ENCODE measurements around the gene USP4.
"Not testable (repeated sequence)": the region's sequence is repeated elsewhere in the genome, so short reads cannot be mapped to it uniquely, and the experiment has no call there.

The USP4 gene

GRCh38 chr3:49260806-49261324 lies 79.0 kb downstream of the USP4 start:
- H3K27me3 Mint-ChIP-seq (ENCODE audit: low read depth): no peaks in the 10 kb centered on the region
- H3K36me3 Mint-ChIP-seq (ENCODE audit: low read depth): no peaks in the 10 kb centered on the region
- H3K9me3 Mint-ChIP-seq: no peaks in the 10 kb centered on the region
- H3K27ac Mint-ChIP-seq: no peak overlapping the region
- no peaks in the 10 kb centered on the region for H3K4me1 Mint-ChIP-seq (ENCODE audit: low read depth)
- H3K4me3 Mint-ChIP-seq: no peak overlapping the region

GRCh38 chr3:49257187-49257586 lies 82.7 kb downstream of the USP4 start:
- Mint-ChIP-seq H3K4me3 (no peak overlapping the region), H3K27ac (no peak overlapping the region), H3K9me3 (no peaks in the 10 kb centered on the region), H3K36me3 (ENCODE audit: low read depth) (no peaks in the 10 kb centered on the region), H3K27me3 (ENCODE audit: low read depth) (no peaks in the 10 kb centered on the region), H3K4me1 (ENCODE audit: low read depth) (no peaks in the 10 kb centered on the region)

GRCh38 chr3:49255718-49256511 lies 83.9 kb downstream of the USP4 start:
- Mint-ChIP-seq H3K9me3 (no peaks in the 10 kb centered on the region), H3K4me3 (no peak overlapping the region), H3K27ac (no peak overlapping the region)

GRCh38 chr3:49255112-49255511 lies 84.7 kb downstream of the USP4 start:
- no peak overlapping the region for H3K27ac Mint-ChIP-seq
- H3K4me1 Mint-ChIP-seq (ENCODE audit: low read depth): no peaks in the 10 kb centered on the region
- no peaks in the 10 kb centered on the region for H3K36me3 Mint-ChIP-seq (ENCODE audit: low read depth)
- H3K27me3 Mint-ChIP-seq (ENCODE audit: low read depth): peaks cover 4% of the 10 kb centered on the region
- no peak overlapping the region for H3K4me3 Mint-ChIP-seq
- H3K9me3 Mint-ChIP-seq: no peaks in the 10 kb centered on the region

More at GRCh38 chr3:49255718-49256511, 83.9 kb downstream of the USP4 start:
- Mint-ChIP-seq H3K27me3 (ENCODE audit: low read depth) (no peaks in the 10 kb centered on the region), H3K4me1 (ENCODE audit: low read depth) (no peaks in the 10 kb centered on the region), H3K36me3 (ENCODE audit: low read depth) (no peaks in the 10 kb centered on the region)

GRCh38 chr3:49253512-49253911 lies 86.3 kb downstream of the USP4 start:
- H3K4me1 Mint-ChIP-seq (ENCODE audit: low read depth): no peaks in the 10 kb centered on the region

DNA sequence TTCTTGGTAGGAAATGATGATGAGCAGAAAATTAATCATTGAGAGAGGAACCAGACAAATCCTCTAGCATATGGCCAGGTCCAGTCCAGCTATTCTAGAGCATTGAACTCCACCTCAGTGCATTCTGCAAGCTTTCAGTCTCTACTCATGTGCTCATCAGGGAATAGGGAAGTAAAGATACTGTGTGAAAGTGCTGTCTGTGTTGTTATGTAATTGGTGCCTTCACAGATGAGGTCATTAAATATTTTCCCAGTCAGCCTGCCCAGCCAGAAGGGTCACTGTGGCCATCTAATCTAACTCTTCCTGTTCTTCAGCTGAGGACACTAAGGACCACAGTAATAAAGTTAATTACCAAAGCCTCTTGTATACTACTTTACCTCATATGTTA lies 91.0 kb downstream of the USP4 start:
- H3K4me1 Mint-ChIP-seq (ENCODE audit: low read depth): no peaks in the 10 kb centered on the region
- no peaks in the 10 kb centered on the region for H3K36me3 Mint-ChIP-seq (ENCODE audit: low read depth)
- no peak overlapping the region for H3K27ac Mint-ChIP-seq
- no peaks in the 10 kb centered on the region for H3K9me3 Mint-ChIP-seq
- H3K4me3 Mint-ChIP-seq: no peak overlapping the region
- H3K27me3 Mint-ChIP-seq (ENCODE audit: low read depth): peaks cover 4% of the 10 kb centered on the region

More at GRCh38 chr3:49253512-49253911, 86.3 kb downstream of the USP4 start:
- no peak overlapping the region for H3K27ac Mint-ChIP-seq
- H3K27me3 Mint-ChIP-seq (ENCODE audit: low read depth): peaks cover 4% of the 10 kb centered on the region
- no peak overlapping the region for H3K4me3 Mint-ChIP-seq
- H3K9me3 Mint-ChIP-seq: no peaks in the 10 kb centered on the region
- no peaks in the 10 kb centered on the region for H3K36me3 Mint-ChIP-seq (ENCODE audit: low read depth)

- H3K27ac Mint-ChIP-seq: no peak overlapping the region
- H3K4me1 Mint-ChIP-seq (ENCODE audit: low read depth): no peaks in the 10 kb centered on the region
- H3K36me3 Mint-ChIP-seq (ENCODE audit: low read depth): no peaks in the 10 kb centered on the region
- no peaks in the 10 kb centered on the region for H3K9me3 Mint-ChIP-seq
- H3K4me3 Mint-ChIP-seq: no peak overlapping the region
- H3K27me3 Mint-ChIP-seq (ENCODE audit: low read depth): no peaks in the 10 kb centered on the region
Measured at GRCh38 chr3:49244581-49245205, 95.2 kb downstream of the USP4 start.

GRCh38 chr3:49240091-49240490 lies 99.8 kb downstream of the USP4 start:
- peaks cover 14% of the 10 kb centered on the region for H3K9me3 Mint-ChIP-seq
- H3K36me3 Mint-ChIP-seq (ENCODE audit: low read depth); H3K27ac Mint-ChIP-seq; H3K4me3 Mint-ChIP-seq; H3K4me1 Mint-ChIP-seq (ENCODE audit: low read depth); H3K27me3 Mint-ChIP-seq (ENCODE audit: low read depth): not testable (repeated sequence)

GRCh38 chr3:49238274-49239127 lies 101.4 kb downstream of the USP4 start:
- no peaks in the 10 kb centered on the region for H3K27me3 Mint-ChIP-seq (ENCODE audit: low read depth)
- H3K9me3 Mint-ChIP-seq: peaks cover 19% of the 10 kb centered on the region
- H3K36me3 Mint-ChIP-seq (ENCODE audit: low read depth): no peaks in the 10 kb centered on the region
- H3K4me1 Mint-ChIP-seq (ENCODE audit: low read depth): no peaks in the 10 kb centered on the region
- no peak overlapping the region for H3K4me3 Mint-ChIP-seq
- no peak overlapping the region for H3K27ac Mint-ChIP-seq

- peaks cover 5% of the 10 kb centered on the region for H3K36me3 Mint-ChIP-seq (ENCODE audit: low read depth)
- peaks cover 30% of the 10 kb centered on the region for H3K9me3 Mint-ChIP-seq
- H3K4me3 Mint-ChIP-seq: no peak overlapping the region
- no peaks in the 10 kb centered on the region for H3K4me1 Mint-ChIP-seq (ENCODE audit: low read depth)
- H3K27me3 Mint-ChIP-seq (ENCODE audit: low read depth): no peaks in the 10 kb centered on the region
- no peak overlapping the region for H3K27ac Mint-ChIP-seq
Measured at GRCh38 chr3:49237344-49237743, 102.5 kb downstream of the USP4 start.

DNA sequence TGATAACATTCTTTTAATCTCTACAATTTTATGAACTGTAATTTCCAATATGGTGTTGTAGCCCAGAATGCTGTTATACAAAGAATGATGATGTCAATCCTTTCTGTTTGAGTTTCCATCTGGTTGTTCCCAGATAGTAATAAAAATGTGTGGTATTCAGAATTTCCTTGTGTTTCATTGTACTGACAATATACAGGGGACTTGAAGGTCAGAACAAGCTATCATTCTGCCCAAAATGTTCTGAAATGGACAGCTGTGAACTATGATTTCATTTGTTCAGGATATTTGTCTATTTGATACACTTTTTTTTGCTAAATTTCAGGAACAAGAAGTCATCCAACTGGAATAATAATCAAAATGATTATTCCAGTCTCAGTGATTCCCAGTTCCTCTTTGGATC lies 103.6 kb downstream of the USP4 start:
- H3K27ac Mint-ChIP-seq: no peak overlapping the region

GRCh38 chr3:49228817-49229216 lies 111.0 kb downstream of the USP4 start:
- not testable (repeated sequence) for H3K27me3 Mint-ChIP-seq (ENCODE audit: low read depth); H3K36me3 Mint-ChIP-seq (ENCODE audit: low read depth); H3K27ac Mint-ChIP-seq; H3K4me1 Mint-ChIP-seq (ENCODE audit: low read depth); H3K4me3 Mint-ChIP-seq
- peaks cover 70% of the 10 kb centered on the region for H3K9me3 Mint-ChIP-seq

More for the DNA sequence above, 103.6 kb downstream of the USP4 start:
- H3K9me3 Mint-ChIP-seq: peaks cover 36% of the 10 kb centered on the region
- peaks cover 5% of the 10 kb centered on the region for H3K36me3 Mint-ChIP-seq (ENCODE audit: low read depth)
- H3K4me3 Mint-ChIP-seq: no peak overlapping the region
- peaks cover 3% of the 10 kb centered on the region for H3K27me3 Mint-ChIP-seq (ENCODE audit: low read depth)
- H3K4me1 Mint-ChIP-seq (ENCODE audit: low read depth): no peaks in the 10 kb centered on the region

All from T-helper 1 cell treated with Interleukin-12 subunit alpha and Interleukin-12 subunit beta and Interleukin-4 antibody, amounts not matched to agents 30 μg/mL and 1 μg/mL, for 36 hours (primary cell).